K562 treated with DMSO at 1 percent for 48 hours (cell line): ENCODE measurements around the gene KIRREL1. TPM values are rescaled to one million over a fixed set of nuclear protein-coding genes. Genes with fewer than 3 reads are reported as not detected.

Experiments used
- total RNA-seq: library from RNA; unstranded; fragments of 300-600 nt; gene quantifications from 2 replicates; pipeline ENCODE4 v1.2.3, GENCODE V29; 2022; ENCODE audit warnings: low replicate concordance; ENCODE audit errors: extremely low read depth

Gene KIRREL1
- not detected in 2 replicates for total RNA-seq

GRCh38 chr1:157993147-157993917 is at the start of gene KIRREL1:
Gene KIRREL1 (plus strand): TSS chr1:157993645. CDS start chr1:157993677, 32 bp downstream.

Other genes with a start within 250 kb of the KIRREL1 start
- gene FCRL2, start 216.5 kb upstream of the KIRREL1 start, total RNA-seq: not detected in 2 replicates
- not detected in 2 replicates for gene FCRL1, start 173.5 kb upstream of the KIRREL1 start, total RNA-seq
- not detected in 2 replicates for gene CD5L, start 151.8 kb upstream of the KIRREL1 start, total RNA-seq
- gene CD1D, start 187.2 kb downstream of the KIRREL1 start, total RNA-seq: not detected in 2 replicates